ENCODE results near the gene C1QA.
"Not testable (repeated sequence)": the region's sequence is repeated elsewhere in the genome, so short reads cannot be mapped to it uniquely, and the experiment has no call there.

Gene C1QA

DNA sequence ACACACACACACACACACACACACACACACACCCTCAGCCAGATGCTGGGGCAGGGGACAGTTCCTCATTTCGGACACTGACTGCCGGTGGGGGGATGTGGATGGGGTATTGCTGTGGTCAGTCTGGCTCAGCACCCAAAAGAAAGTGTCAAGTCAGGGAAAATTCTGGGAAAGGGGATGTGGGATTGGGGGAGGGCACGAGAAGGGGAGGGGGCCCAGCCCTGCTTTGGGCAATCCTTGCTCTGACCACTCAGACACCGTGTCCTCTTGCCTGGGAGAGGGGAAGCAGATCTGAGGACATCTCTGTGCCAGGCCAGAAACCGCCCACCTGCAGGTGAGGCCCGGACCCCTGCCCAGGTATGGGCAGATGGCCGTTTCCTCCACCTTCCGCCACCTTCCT is 7.0 kb downstream of the C1QA start, which contains the start of gene C1QC:
Gene C1QC (plus strand): TSS at position 253 of the 400 bp plus-strand sequence. CDS start 391 bp downstream, outside the sequence.
- no peak for DNase-seq

DNA sequence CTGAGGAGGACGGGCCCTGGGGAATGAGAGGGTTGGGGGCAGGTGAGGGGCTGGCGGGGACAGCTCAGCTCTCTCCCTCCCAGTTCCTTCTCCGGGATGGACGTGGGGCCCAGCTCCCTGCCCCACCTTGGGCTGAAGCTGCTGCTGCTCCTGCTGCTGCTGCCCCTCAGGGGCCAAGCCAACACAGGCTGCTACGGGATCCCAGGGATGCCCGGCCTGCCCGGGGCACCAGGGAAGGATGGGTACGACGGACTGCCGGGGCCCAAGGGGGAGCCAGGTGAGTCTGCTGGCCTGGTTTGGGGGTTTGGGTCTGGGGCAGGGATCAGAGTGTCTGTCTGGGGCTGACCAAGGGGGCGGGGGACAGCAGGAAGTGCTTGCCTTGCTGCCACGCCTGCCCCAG is 7.5 kb downstream of the C1QA start:
- no peak for DNase-seq

DNA sequence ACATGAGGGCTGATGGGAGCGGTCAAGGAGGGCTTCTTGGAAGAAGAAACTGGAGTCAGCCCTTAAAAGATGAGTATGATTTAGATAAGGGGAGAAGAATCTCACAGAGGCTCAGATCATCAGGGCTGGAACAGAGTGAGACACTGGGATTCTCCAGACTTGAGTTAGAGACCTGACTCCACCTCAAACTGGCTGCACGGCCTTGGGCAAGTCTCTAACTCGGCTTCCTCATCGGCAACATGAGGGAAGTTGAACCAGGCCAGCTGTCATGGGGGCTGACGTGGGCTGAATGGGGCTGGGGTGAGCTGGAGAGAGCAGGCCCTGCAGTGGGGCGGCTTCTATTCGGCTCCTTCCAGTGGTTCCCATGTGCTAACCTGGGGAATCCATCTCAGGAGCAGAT is 9.5 kb downstream of the C1QA start:
- DNase-seq: no peak

DNA sequence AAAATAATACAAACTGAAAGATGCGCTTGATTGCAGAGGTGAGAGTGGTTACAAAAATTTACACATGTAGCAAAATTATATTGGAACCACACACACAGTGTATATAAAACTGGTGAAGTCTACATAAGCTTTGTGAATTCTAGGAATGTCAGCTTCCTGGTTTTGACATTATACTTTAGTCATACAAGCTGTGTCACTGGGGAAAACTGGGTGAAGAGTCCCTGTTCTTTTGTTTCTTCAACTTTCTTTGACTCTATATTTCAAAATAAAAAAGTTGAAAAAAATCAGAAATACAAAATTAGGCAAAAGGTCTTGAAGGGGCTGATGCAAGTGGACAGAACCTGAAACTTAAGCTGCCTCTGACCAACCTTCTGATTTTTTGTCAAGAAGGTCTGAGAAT is 10.0 kb downstream of the C1QA start:
- no peak for DNase-seq

DNA sequence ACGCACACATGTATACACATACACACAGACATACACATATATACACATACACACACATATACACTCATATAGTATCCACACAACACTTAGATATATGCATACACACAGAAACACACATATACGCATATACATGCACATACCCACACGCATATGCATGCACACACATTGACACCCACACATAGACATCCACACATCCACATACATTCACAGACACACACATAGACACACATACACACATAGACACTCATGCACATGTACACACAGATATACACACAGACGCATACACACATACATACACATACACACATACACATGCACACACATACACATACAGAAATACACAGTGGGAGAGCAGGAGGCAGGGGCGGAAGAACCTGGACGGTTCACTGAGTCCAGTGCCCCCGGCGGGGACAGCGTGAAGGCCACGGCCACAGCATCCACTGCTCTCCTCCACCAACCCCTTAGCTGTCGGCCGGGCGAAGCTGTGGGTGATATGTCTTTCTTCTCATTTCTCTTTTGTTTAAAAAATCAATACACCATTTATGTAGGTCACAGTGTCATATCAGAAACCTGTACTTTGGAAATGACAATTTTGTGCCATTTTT is 13.8 kb downstream of the C1QA start:
- DNase-seq: no peak

DNA sequence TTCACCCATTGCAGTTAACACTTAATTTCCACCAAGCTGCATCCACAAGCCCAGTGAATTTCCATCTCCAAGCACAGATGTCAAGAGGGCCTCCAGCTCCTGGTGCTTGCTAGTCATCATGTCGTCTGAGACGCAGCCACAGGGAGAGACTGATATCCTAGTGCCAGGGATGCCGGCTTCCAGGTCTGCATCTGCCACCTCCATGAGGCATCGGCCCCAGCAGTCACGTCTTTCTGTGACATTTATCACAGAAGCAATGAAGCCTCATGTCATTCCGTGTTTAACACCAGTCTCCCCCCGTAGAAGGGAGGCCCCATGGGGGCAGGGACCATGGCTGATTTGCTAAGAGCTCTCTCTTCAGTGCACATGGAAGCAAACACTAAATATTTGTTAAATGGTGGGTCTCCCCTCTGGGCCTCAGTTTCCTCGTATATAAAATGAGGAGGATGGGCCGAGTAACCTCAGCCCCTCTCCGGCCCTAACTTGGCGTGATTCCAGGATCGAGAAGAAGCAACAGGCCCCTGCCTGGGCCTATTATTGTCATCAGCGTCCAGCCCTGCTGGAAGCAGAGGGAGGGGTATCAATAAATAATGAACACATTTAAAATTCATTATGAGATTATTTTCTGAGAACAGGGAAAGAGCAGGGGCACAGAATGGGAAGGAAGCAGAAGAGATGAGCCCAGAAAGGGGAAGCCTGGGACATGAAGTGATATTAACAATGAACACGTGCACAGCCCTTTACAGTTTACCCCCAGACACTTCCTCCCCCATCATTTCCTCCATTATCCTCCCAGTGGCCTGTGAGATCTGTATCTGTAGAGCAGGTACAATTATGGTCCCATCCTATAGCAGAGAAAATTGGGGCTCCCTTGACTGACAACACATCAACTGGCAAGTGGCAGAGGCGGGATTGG is 15.8 kb downstream of the C1QA start:
- no peak for DNase-seq

DNA sequence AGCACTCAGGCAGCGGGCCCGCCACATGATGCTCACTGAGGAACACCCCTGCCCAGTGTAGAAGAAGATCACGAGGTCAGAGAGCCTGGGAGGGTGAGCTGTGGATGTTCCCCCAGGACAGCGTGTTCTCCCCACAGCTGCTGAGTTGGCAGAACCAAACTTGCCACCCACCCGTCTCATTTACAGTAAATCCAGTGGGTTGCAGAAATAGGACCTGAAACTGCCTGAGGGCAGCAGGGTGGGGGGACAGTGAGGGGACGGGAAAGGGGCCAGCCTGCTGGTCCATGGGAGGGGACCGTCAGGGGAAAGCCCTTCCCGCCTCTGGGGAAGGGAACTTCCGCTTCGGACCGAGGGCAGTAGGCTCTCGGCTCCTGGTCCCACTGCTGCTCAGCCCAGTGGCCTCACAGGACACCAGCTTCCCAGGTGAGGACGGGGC is 16.5 kb downstream of the C1QA start, which contains the start of gene C1QB:
Gene C1QB (plus strand): TSS at position 356 of the 436 bp plus-strand sequence. CDS start 6,227 bp downstream, outside the sequence.
- DNase-seq: no peak

DNA sequence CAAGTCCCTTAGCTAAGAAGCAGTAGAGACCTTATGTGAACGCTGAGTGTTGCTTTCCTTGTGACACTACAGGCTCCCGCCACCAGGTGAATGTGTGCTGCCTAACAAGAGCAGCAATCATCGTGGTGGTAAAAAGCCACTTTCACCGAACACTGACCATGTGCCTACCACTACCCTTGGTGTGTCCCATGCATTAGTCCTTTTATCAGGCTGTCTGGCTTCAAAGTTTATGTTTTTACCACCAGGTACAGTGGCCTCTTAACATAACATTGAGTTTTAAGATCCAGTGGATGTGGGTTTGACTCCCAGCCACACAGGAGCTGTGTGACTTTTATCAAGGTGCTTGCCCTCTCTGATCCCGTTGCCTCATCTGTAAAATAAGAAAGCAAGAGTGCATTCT is 18.3 kb downstream of the C1QA start:
- no peak for DNase-seq

DNA sequence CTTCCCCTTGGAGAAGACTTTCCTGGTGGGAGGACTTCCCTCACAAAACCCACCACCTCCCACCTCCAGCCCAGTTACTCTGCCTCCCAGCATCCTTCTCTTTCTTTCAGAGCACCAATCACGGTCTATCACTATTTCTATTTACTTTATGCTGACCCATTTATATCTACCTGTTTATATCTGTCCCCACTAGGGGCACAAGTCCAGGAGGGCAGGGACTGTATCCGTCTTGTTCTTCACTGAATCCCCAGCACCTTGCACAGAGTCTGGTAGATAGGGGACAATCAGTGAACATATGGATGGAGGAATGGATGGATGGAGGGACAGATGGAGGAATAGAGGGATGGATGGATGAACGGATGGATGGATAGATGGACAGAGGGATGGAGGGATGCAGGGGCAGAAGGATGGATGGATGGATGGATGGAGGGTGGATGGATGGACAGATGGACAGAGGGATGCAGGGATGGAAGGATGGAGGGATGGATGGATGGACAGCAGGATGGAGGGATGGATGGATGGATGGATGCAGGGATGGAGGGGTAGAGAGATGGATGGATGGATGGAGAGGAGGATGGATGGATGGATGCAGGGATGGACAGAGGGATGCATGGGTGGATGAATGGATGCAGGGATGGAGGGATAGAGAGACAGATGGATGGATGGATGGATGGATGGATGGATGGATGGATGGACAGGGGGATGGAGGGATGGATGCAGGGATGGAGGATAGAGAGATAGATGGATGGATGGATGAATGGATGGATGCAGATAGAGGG is 22.1 kb downstream of the C1QA start:
- DNase-seq: no peak

DNA sequence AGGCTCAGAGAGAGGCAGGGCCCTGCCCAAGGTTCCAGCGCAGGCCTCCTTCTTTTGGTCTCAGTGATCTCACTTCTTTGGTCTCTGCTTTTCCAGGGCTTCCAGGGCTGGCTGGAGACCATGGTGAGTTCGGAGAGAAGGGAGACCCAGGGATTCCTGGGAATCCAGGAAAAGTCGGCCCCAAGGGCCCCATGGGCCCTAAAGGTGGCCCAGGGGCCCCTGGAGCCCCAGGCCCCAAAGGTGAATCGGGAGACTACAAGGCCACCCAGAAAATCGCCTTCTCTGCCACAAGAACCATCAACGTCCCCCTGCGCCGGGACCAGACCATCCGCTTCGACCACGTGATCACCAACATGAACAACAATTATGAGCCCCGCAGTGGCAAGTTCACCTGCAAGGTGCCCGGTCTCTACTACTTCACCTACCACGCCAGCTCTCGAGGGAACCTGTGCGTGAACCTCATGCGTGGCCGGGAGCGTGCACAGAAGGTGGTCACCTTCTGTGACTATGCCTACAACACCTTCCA is 24.4 kb downstream of the C1QA start:
- DNase-seq: no peak

DNA sequence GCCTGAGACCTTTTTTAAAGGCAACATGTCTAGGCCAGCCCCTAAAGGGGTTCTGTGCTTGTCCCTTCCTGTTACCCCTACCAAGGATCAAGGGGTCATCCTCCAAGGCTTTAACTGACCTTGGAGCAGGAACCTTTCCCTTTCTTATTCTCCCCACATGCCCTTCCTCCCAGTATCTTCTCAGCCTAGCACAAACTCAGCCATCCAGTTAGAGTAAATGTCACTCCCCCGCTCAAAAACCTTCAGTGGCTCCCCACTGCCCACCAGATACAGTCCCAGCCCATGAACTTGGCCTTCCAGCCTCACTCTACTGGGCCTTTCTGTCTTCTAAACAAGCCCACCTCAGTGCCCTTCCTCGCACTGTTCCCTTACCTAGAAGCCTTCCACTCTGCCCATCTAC is 25.5 kb downstream of the C1QA start:
- no peak for DNase-seq

DNA sequence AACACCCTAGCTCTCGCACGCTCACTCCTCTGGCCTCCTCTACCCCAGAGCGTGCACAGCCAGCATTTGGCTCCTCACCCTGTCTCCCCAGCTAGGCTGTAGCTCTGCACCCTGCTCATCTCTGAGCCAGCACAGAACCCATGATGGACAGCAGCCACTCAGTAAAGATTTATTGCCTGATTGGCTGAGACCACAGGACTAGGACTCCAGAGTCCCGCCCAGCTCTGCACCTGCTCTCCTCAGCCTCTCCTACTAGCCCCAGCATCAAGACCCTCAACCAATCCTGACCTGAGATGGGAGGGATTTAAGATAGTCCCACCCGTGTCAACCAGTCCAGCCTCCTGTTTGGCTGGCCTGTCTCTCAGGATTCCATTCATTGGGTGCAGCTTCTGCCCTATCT is 25.9 kb downstream of the C1QA start:
- DNase-seq: no peak

DNA sequence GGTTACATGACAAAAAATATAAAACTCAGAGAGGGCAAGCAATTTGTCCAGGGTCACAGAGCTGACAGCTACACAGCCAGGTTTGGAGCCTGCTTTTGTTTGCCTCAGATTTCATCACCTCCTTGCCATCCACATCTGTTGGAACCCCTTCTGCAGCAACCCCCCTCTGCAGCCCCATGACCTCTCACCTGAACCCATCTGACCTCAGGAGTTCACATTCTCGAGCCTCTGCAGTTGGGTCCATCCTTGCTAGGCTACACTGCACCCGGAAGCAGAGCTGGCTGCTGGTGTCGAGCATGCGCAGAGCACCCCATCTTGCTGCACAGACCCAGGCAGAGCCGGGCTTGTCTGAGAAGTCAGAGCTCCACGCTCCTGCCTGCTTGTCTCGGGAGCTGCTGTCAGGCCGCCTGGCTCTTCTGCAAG is 26.6 kb downstream of the C1QA start:
- DNase-seq: no peak

DNA sequence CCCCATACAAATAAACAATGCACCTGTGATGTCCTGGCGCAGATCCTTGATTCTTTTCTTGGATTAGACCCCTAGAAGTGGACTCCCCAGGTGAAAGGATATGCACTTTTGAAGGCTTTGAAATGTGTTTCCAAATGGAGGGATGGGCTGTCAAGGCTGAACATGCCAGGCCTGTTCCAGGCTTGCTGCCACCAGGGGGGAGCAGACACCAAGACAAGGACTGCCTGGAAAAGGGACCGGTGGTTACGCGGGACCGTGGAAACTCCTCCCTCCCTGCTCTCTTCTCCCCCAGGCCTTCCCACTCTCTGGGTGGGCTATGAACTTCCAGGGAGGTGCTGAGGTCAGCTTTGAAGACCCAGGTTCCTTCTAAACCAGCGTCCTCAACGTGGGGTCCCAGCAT is 29.3 kb downstream of the C1QA start:
- DNase-seq: no peak

DNA sequence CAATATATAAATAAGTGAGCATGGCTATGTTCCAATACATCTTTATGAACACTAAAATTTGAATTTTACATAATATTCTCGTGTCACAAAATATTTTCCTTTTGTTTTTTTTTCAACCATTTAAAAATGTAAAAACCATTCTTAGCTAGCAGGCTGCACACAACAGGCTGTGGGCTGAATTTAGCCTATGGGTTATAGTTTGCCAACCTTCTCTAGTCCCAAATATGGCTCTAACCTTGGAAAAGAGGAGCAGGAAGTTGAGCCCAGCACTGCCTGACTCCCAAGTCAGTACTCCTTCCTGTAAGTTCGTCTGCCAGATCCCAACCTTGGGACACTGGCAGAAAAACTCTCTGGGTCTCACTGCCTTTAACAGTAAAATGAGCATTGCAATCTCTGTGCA is 30.0 kb downstream of the C1QA start:
- DNase-seq: no peak

DNA sequence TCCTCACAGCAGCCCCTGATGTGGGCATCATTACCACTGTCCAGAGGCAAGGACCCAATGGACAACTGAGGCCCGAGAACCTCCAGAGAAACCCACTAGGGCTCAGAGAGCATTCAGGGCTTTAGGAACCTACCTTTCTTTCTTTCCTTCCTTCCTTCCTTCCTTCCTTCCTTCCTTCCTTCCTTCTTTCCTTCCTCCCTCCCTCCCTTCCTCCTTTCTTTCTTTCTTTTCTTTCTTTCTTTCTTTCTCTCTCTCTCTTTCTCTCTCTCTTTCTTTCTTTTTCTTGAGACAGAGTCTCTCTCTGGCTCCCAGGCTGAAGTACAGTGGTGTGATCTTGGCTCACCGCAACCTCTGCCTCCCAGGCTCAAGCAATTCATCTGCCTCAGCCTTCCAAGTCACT is 32.4 kb downstream of the C1QA start:
- not testable (repeated sequence) for DNase-seq

DNA sequence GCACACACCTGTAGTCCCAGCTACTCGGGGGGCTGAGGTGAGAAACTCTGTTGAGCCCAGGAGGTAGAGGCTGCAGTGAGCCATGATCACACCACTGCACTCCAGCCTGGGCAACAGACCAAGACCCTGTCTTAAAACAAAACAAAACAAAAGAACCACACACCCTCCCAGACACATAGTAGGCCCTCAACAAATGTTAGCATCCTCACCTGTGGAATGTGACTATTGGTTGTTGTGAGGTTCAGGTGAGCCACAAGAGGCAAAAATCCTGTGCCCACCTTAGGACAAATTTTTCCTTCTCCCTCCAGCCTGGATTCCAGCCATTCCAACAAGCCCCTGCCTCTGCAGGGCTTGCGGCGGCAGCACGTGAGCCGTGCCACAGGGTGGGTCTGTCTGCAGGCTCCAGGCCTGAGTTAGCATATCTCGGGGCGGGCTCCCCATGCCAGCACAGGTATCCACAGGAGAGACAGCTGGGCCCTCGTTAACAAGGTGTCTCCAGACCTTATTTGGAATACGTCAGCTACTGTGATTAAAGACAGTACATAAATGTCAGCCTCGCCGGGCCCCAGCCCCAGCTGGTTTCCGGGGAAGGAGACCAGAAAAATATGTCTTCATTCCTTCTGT is 34.0 kb downstream of the C1QA start:
- DNase-seq: no peak

DNA sequence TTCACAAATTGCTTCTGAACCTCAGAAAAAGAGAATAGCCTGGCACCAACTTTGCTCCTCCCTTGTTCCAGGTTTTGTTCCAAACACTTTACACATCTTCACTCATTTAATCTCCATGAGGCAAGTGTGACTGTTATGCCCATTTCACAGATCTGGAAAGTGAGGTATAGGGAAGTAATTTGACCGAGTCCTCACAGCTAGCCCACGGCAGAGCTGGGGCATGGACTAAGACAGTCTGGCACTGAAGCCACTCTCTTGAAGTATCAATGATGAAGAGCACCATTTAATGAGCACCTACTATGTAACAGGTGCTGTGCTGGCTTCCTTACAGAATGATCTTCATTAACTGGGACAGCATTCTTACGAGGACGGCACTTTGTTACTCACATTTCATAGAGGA is 35.6 kb downstream of the C1QA start:
- no peak for DNase-seq

DNA sequence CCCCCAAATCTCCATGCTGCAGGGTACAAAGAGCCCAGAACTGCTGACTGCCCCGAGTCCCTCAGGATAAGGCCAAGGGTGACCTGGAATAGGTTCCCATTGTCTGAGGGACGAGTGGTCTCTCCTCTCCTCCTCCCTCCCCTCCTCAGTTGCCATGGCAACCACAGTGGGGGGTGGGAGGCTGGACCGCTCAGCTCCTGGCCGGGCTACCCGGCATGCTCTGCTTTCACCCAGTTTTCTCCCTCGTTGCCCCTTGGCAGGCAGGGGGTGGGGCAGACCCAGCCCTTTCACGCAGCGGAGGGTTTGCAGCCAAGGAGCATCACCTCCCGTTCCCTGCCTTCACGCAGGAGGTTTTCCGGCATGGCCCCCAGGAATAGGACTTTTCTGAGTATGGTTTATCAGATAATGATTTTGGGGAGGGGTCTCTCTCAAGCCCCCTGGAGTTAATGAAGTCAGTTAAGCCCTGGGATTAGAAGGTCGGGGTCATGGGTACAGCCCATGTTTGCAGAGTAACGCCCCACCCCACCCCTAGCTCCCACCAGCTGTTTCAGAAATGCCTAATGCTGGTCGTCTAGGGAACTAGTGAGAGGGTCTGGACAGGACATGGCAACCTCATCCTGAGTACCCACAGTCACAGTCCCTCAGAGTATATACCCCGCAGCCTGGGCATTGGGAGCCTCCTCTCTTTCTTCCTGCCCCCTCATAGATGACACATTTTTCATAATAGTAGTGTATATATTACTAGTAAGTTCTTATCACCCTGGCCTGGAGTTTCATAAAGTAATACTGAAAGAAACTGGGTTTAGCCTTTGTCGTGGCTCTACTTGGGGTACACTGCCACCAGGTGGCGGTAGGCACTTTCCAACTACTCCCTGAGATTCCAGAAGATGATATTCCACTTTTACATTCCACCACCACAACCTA is 37.3 kb downstream of the C1QA start:
- DNase-seq: no peak

DNA sequence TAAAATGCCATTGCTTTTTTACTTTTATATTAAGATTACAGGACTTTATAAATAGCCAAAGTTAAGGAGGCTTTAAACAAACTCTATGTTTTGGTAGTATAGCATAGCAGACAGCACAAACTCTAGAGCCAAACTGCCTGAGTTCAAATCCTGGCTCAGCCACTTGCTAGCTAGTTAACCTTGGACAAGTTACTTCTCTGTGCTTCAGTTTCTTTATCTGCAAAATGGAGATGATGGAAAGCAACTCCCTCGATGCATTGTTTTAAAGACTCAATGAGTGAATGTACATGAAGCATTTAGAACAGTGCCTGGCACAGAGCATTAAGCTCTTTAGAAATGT is 38.0 kb downstream of the C1QA start:
- DNase-seq: no peak

DNA sequence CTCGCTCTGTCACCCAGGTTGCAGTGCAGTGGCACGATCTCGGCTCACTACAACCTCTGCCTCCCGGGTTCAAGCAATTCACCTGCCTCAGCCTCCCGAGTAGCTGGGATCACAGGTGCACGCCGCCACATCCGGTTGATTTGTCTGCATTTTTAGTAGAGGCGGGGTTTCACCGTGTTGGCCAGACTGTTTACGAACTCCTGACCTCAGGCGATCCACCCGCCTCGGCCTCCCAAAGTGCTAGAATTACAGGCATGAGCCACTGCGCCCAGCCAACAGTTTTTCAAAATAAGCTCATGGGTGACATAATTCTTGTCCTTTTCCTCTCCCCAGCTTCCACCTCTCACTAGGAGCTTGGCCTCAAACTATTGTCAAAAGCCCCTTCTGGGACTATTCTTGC is 39.7 kb downstream of the C1QA start:
- not testable (repeated sequence) for DNase-seq
